WTC11 (cell line): ENCODE results near the gene SMAD7. TPM values are rescaled to one million over a fixed set of nuclear protein-coding genes. Genes with fewer than 3 reads are reported as not detected.

Experiments used
- ATAC-seq: fragments of 200-7000 bp; cut with Tn5 transposase; 2 replicates; pipeline ENCODE4 v1.10.0; 2021; ENCODE audit warnings: mild to moderate bottlenecking, moderate library complexity
- CTCF ChIA-PET: fragments of 300-600 bp; sonication (Branson Sonifier 250); formaldehyde crosslinking; loops from one replicate; lab custom pipeline; 2021; ENCODE audit warnings: antibody characterized with exemption; lab: Charles Lee
- POLR2A ChIA-PET: fragments of 350-600 bp; sonication (Branson Sonifier 250); formaldehyde crosslinking; loops from one replicate; lab custom pipeline; 2021; ENCODE audit warnings: antibody characterized with exemption; lab: Charles Lee
- DNase-seq: peaks from one replicate; pipeline ENCODE4 v3.0.0; 2021; ENCODE audit warnings: low spot score
- H3K27ac Mint-ChIP-seq: 2 replicates; pipeline ENCODE4 v1.8.0; 2021; ENCODE audit warnings: mixed read lengths
- H3K27me3 Mint-ChIP-seq: 2 replicates; pipeline ENCODE4 v1.8.0; 2021; ENCODE audit warnings: low read depth, mild to moderate bottlenecking, moderate library complexity, mixed read lengths
- H3K36me3 Mint-ChIP-seq: 2 replicates; pipeline ENCODE4 v1.8.0; 2021; ENCODE audit warnings: mixed read lengths
- H3K4me1 Mint-ChIP-seq: 2 replicates; pipeline ENCODE4 v1.8.0; 2022; ENCODE audit warnings: mixed read lengths
- H3K4me3 Mint-ChIP-seq: 2 replicates; pipeline ENCODE4 v1.8.0; 2021; ENCODE audit warnings: mild to moderate bottlenecking, moderate library complexity, mixed read lengths
- H3K9me3 Mint-ChIP-seq: 2 replicates; pipeline ENCODE4 v1.8.0; 2021; ENCODE audit warnings: mixed read lengths
- AR ChIP-seq: fragments of 250-450 bp; sonication (Bioruptor Pico); IDR thresholded peaks from 2 replicates; pipeline ENCODE4 v1.9.0; 2021; ENCODE audit warnings: mild to moderate bottlenecking
- ARID4B ChIP-seq: sonication (generic); formaldehyde crosslinking; IDR thresholded peaks from 2 replicates; pipeline ENCODE4 v1.8.0; 2023; ENCODE audit warnings: missing genetic modification reagents, mild to moderate bottlenecking, borderline replicate concordance
- CREM ChIP-seq: sonication (generic); formaldehyde crosslinking; IDR thresholded peaks from 2 replicates; pipeline ENCODE4 v1.8.1; 2022; ENCODE audit warnings: mild to moderate bottlenecking, missing genetic modification reagents, moderate library complexity
- E2F5 ChIP-seq: sonication (generic); formaldehyde crosslinking; IDR thresholded peaks from 2 replicates; pipeline ENCODE4 v1.8.1; 2022; ENCODE audit warnings: mild to moderate bottlenecking, moderate library complexity, missing genetic modification reagents
- FOXP4 ChIP-seq: sonication (generic); formaldehyde crosslinking; IDR thresholded peaks from 2 replicates; pipeline ENCODE4 v1.8.0; 2022; ENCODE audit warnings: mild to moderate bottlenecking, missing genetic modification reagents
- IRF1 ChIP-seq: sonication (generic); formaldehyde crosslinking; IDR thresholded peaks from 2 replicates; pipeline ENCODE4 v1.8.0; 2023; ENCODE audit warnings: missing genetic modification reagents
- JAZF1 ChIP-seq: fragments of 250-450 bp; sonication (Bioruptor Pico); IDR thresholded peaks from 2 replicates; pipeline ENCODE4 v1.9.0; 2021; ENCODE audit warnings: moderate library complexity, mild to moderate bottlenecking, inconsistent platforms
- KAT7 ChIP-seq: sonication (generic); formaldehyde crosslinking; IDR thresholded peaks from 2 replicates; pipeline ENCODE4 v1.8.1; 2023; ENCODE audit warnings: missing genetic modification reagents, mild to moderate bottlenecking, borderline replicate concordance
- MXD4 ChIP-seq: fragments of 250-450 bp; sonication (Bioruptor Pico); IDR thresholded peaks from 2 replicates; pipeline ENCODE4 v1.8.0; 2021; ENCODE audit warnings: mild to moderate bottlenecking, moderate library complexity, borderline replicate concordance
- NR2C2 ChIP-seq: sonication (generic); formaldehyde crosslinking; IDR thresholded peaks from 2 replicates; pipeline ENCODE4 v1.8.0; 2022; ENCODE audit warnings: mild to moderate bottlenecking, missing genetic modification reagents
- NR3C1 ChIP-seq: sonication (generic); formaldehyde crosslinking; conservative IDR thresholded peaks from 2 replicates; pipeline ENCODE4 v1.8.1; 2023; ENCODE audit warnings: low read depth, mild to moderate bottlenecking, missing genetic modification reagents
- OVOL2 ChIP-seq: fragments of 250-450 bp; sonication (Bioruptor Pico); IDR thresholded peaks from 2 replicates; pipeline ENCODE4 v1.9.0; 2021; ENCODE audit warnings: mild to moderate bottlenecking, borderline replicate concordance
- PREB ChIP-seq: sonication (generic); formaldehyde crosslinking; IDR thresholded peaks from 2 replicates; pipeline ENCODE4 v1.8.1; 2022; ENCODE audit warnings: mild to moderate bottlenecking, missing genetic modification reagents, moderate library complexity, borderline replicate concordance
- SP1 ChIP-seq: sonication (generic); formaldehyde crosslinking; conservative IDR thresholded peaks from 2 replicates; pipeline ENCODE4 v1.8.1; 2022; ENCODE audit warnings: missing genetic modification reagents
- ZNF121 ChIP-seq: sonication (generic); formaldehyde crosslinking; IDR thresholded peaks from 2 replicates; pipeline ENCODE4 v1.8.0; 2023; ENCODE audit warnings: missing genetic modification reagents
- ZNF281 ChIP-seq: sonication (generic); formaldehyde crosslinking; IDR thresholded peaks from 2 replicates; pipeline ENCODE4 v1.8.0; 2023; ENCODE audit warnings: mild to moderate bottlenecking, missing genetic modification reagents
- ZNF423 ChIP-seq: fragments of 250-450 bp; sonication (Bioruptor Pico); IDR thresholded peaks from 2 replicates; pipeline ENCODE4 v2.1.2; 2022; ENCODE audit warnings: mild to moderate bottlenecking, moderate library complexity
- ZNF671 ChIP-seq: fragments of 250-450 bp; sonication (Bioruptor Pico); IDR thresholded peaks from 2 replicates; pipeline ENCODE4 v1.8.0; 2021; ENCODE audit warnings: mild to moderate bottlenecking
- ZSCAN18 ChIP-seq: fragments of 250-450 bp; sonication (Bioruptor Pico); IDR thresholded peaks from 2 replicates; pipeline ENCODE4 v2.1.2; 2022; ENCODE audit warnings: mild to moderate bottlenecking, moderate library complexity
- total RNA-seq: library from RNA; stranded (reverse); gene quantifications from 3 replicates; pipeline ENCODE4 v1.2.3, GENCODE V29; 2021

Gene SMAD7
- total RNA-seq, 1 experiment from 2014 or later = 44.7 TPM

- TF ChIP-seq ZNF121 (CRISPR knock-in tag) (no peak), JAZF1 (no peak), ARID4B (no peak), PREB (no peak), FOXP4 (no peak), AR (CRISPR knock-in tag) (no peak), NR3C1 (CRISPR knock-in tag) (no peak), ZNF423 (CRISPR knock-in tag) (no peak), ZNF281 (CRISPR knock-in tag) (no peak), MXD4 (CRISPR knock-in tag) (no peak), E2F5 (no peak), SP1 (no peak), IRF1 (CRISPR knock-in tag) (no peak), CREM (CRISPR knock-in tag) (no peak), OVOL2 (CRISPR knock-in tag) (no peak), NR2C2 (CRISPR knock-in tag) (no peak), ZSCAN18 (CRISPR knock-in tag) (no peak), ZNF671 (CRISPR knock-in tag) (no peak), KAT7 (CRISPR knock-in tag) (no peak)
- H3K9me3 Mint-ChIP-seq = peaks cover 15% of the 10 kb centered on the region
- H3K4me1 Mint-ChIP-seq = peaks cover 23% of the 10 kb centered on the region
- no peak overlapping the region for H3K4me3 Mint-ChIP-seq
- DNase-seq = no peak
- no peak overlapping the region for H3K27ac Mint-ChIP-seq
- ATAC-seq = no peak
- ChIA-PET CTCF (interaction anchor here (1.0 to 1.3 kb wide), 3 partner anchors 17 to 45 kb away, joined by 3 read pairs; no protein-coding TSS in a partner anchor), POLR2A (no interaction called here)
- H3K36me3 Mint-ChIP-seq = peaks cover 6% of the 10 kb centered on the region
- peaks cover 4% of the 10 kb centered on the region; the same call in 1 of the 2 replicates for H3K27me3 Mint-ChIP-seq
Observed at GRCh38 chr18:48880931-48881330, 69.8 kb downstream of the SMAD7 start.
